GM12878 (cell line): Measurements from ENCODE around the gene ST7. TPM values are rescaled to one million over a fixed set of nuclear protein-coding genes. Genes with fewer than 3 reads are reported as not detected.
A peak's percentile ranks its signal among the peaks of the same experiment; 100 is the strongest.

Experiments used
- BHLHE40 ChIP-seq, 2 experiments: fragments of 450-650 bp in 1 of 2; IDR thresholded peaks; 2 replicates each; pipeline ENCODE4 v1.6.1; 2011 to 2017; ENCODE audit warnings: low read depth in 2 of 2, borderline replicate concordance in 1 of 2, improper control_type of control experiment in 1 of 2, low read length in 1 of 2, mild to moderate bottlenecking in 1 of 2
- BRCA1 ChIP-seq: IDR thresholded peaks from 2 replicates; pipeline ENCODE4 v1.6.1; 2011; ENCODE audit warnings: low read depth, low read length, improper control_type of control experiment
- CHD4 ChIP-seq: fragments of 200-600 bp; sonication (generic); IDR thresholded peaks from 2 replicates; pipeline ENCODE4 v1.6.1; 2016; ENCODE audit warnings: mild to moderate bottlenecking
- ESRRA ChIP-seq: IDR thresholded peaks from 2 replicates; pipeline ENCODE4 v1.6.1; 2012; ENCODE audit warnings: mild to moderate bottlenecking, low read length, improper control_type of control experiment
- HDAC2 ChIP-seq: fragments of 200-600 bp; sonication (generic); IDR thresholded peaks from 2 replicates; pipeline ENCODE4 v1.6.1; 2017
- KLF5 ChIP-seq: fragments of 450-650 bp; IDR thresholded peaks from 2 replicates; pipeline ENCODE4 v1.6.1; 2014; ENCODE audit warnings: mild to moderate bottlenecking; ENCODE audit not compliant: partially characterized antibody
- LARP7 ChIP-seq: fragments of 450-650 bp; IDR thresholded peaks from 2 replicates; pipeline ENCODE4 v1.6.1; 2017; ENCODE audit warnings: mild to moderate bottlenecking
- MTA2 ChIP-seq: fragments of 450-650 bp; IDR thresholded peaks from 2 replicates; pipeline ENCODE4 v1.6.1; 2016; ENCODE audit warnings: low read depth, mild to moderate bottlenecking, moderate library complexity
- NFYA ChIP-seq: IDR thresholded peaks from 2 replicates; pipeline ENCODE4 v1.6.1; 2011; ENCODE audit warnings: low read depth, mild to moderate bottlenecking, low read length, improper control_type of control experiment, borderline replicate concordance
- PAX8 ChIP-seq: fragments of 450-650 bp; IDR thresholded peaks from 2 replicates; pipeline ENCODE4 v1.6.1; 2017; ENCODE audit warnings: mild to moderate bottlenecking, moderate library complexity
- POLR2AphosphoS5 ChIP-seq: IDR thresholded peaks from 2 replicates; pipeline ENCODE4 v1.6.1; 2011; ENCODE audit warnings: mild to moderate bottlenecking, low read length, inconsistent platforms
- RELA ChIP-seq: fragments of 450-650 bp; IDR thresholded peaks from 2 replicates; pipeline ENCODE4 v1.8.0; 2014; ENCODE audit warnings: borderline replicate concordance; ENCODE audit not compliant: partially characterized antibody
- RFX5 ChIP-seq: IDR thresholded peaks from 2 replicates; pipeline ENCODE4 v1.6.1; 2011; ENCODE audit warnings: low read depth, low read length, improper control_type of control experiment
- SIX5 ChIP-seq: IDR thresholded peaks from 2 replicates; pipeline ENCODE4 v1.6.1; 2011; ENCODE audit warnings: mild to moderate bottlenecking, low read depth, low read length, moderate library complexity; ENCODE audit not compliant: severe bottlenecking
- SMARCA5 ChIP-seq: fragments of 450-650 bp; IDR thresholded peaks from 2 replicates; pipeline ENCODE4 v1.6.1; 2017; ENCODE audit warnings: mild to moderate bottlenecking
- STAT1 ChIP-seq: fragments of 450-650 bp; conservative IDR thresholded peaks from 2 replicates; pipeline ENCODE4 v1.6.1; 2014; ENCODE audit warnings: antibody characterized with exemption, mild to moderate bottlenecking
- TBL1XR1 ChIP-seq: IDR thresholded peaks from 2 replicates; pipeline ENCODE4 v1.6.1; 2012; ENCODE audit warnings: low read depth, low read length, improper control_type of control experiment
- TCF3 ChIP-seq: IDR thresholded peaks from 2 replicates; pipeline ENCODE4 v1.6.1; 2012; ENCODE audit warnings: low read depth, mild to moderate bottlenecking, low read length, borderline replicate concordance; ENCODE audit not compliant: insufficient read depth
- polyA plus RNA-seq, 11 experiments: library from polyadenylated mRNA; depleted of rRNA in 4 of 11; unstranded in 6 of 11; stranded (reverse) in 5 of 11; fragments of >200 nt; fragmentation: Nextera tagmentation in 4 of 11; fragmentation: Illumina TruSeq in 1 of 11; extraction: Ambion mirVana in 4 of 11; extraction: Trizol in 1 of 11; gene quantifications; 1 replicate in 1 of 11; 2 replicates in 10 of 11; pipeline versions ENCODE4 v1.2.1 to v1.2.3, GENCODE V29; 2011 to 2016; ENCODE audit warnings: inconsistent platforms in 2 of 11, missing spikeins in 2 of 11, low read depth in 1 of 11
- total RNA-seq, 4 experiments: library from RNA; depleted of rRNA in 3 of 4; stranded (reverse); fragments of >200 nt in 3 of 4; fragmentation: Illumina TruSeq in 1 of 4; extraction: Trizol in 1 of 4; gene quantifications; 2 replicates each; pipeline versions ENCODE4 v1.2.1 to v1.2.3, GENCODE V29; 2013 to 2021
- TF ChIP-seq, protein P1 (sequence below): fragments of 450-650 bp; IDR thresholded peaks from 2 replicates; pipeline ENCODE4 v1.6.1; 2018; ENCODE audit warnings: mild to moderate bottlenecking, low read depth, moderate library complexity; ENCODE audit not compliant: partially characterized antibody
- TF ChIP-seq, protein P2 (sequence below): IDR thresholded peaks from 2 replicates; pipeline ENCODE4 v1.6.1; 2012; ENCODE audit warnings: low read depth, low read length, improper control_type of control experiment
- TF ChIP-seq, protein P3 (sequence below): fragments of 450-650 bp; IDR thresholded peaks from 2 replicates; pipeline ENCODE4 v1.6.1; 2018; ENCODE audit warnings: borderline replicate concordance, mild to moderate bottlenecking; ENCODE audit not compliant: partially characterized antibody
- TF ChIP-seq, protein P4 (sequence below): fragments of 450-650 bp; IDR thresholded peaks from 2 replicates; pipeline ENCODE4 v1.6.1; 2016; ENCODE audit warnings: mild to moderate bottlenecking
- TF ChIP-seq, protein P5 (sequence below): IDR thresholded peaks from 2 replicates; pipeline ENCODE4 v1.6.1; 2012; ENCODE audit warnings: low read depth, low read length, improper control_type of control experiment

Gene ST7
- total and polyA plus RNA-seq, 10 of the 15 experiments (the other 5 are each of a cell fraction or from before 2014, with no cell fraction given) = 27.7 to 76.4 (median 53.6) TPM

DNA sequence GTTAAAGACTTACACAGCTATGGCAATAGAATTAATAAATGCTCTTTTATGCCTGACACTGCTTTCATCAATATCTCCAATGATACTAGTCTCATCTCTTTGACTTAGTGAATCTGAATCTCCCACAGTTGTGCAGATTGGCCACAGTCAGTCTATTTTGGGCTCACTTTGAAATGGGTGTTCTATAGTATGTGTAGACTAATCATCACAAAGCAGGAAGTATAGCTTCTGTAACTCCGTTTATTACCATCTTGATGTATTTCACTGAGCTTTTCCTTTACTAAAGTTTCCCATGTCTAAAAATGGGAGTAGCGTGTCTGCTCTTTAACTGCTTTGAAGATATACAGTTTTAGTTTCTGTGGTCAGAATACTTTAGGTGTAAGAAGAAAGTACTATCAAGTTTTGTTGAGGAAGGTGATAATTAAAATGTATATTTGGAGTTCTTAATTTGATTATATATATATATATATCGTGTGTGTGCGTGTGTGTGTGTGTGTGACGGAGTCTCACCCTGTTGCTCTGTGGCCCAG is 70.1 kb downstream of the ST7 start (continued):
- TF ChIP-seq, protein P1, sequence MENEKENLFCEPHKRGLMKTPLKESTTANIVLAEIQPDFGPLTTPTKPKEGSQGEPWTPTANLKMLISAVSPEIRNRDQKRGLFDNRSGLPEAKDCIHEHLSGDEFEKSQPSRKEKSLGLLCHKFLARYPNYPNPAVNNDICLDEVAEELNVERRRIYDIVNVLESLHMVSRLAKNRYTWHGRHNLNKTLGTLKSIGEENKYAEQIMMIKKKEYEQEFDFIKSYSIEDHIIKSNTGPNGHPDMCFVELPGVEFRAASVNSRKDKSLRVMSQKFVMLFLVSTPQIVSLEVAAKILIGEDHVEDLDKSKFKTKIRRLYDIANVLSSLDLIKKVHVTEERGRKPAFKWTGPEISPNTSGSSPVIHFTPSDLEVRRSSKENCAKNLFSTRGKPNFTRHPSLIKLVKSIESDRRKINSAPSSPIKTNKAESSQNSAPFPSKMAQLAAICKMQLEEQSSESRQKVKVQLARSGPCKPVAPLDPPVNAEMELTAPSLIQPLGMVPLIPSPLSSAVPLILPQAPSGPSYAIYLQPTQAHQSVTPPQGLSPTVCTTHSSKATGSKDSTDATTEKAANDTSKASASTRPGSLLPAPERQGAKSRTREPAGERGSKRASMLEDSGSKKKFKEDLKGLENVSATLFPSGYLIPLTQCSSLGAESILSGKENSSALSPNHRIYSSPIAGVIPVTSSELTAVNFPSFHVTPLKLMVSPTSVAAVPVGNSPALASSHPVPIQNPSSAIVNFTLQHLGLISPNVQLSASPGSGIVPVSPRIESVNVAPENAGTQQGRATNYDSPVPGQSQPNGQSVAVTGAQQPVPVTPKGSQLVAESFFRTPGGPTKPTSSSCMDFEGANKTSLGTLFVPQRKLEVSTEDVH = no peak
- TF ChIP-seq LARP7 (no peak), RELA (no peak), POLR2AphosphoS5 (no peak), SIX5 (no peak), HDAC2 (no peak), SMARCA5 (no peak), BHLHE40 (IDR thresholded peaks at IDR 0.05; ENCODE audit: borderline replicate concordance in 1 of 2, low read depth in 2 of 2, low read length in 1 of 2) (no peak), TCF3 (no peak), MTA2 (peak; percentile 27; the same call in 1 of the 2 replicates), CHD4 (no peak), STAT1 (no peak), KLF5 (no peak), RFX5 (no peak), BRCA1 (no peak), ESRRA (no peak), NFYA (no peak), TBL1XR1 (no peak), PAX8 (no peak)
- TF ChIP-seq, protein P2, sequence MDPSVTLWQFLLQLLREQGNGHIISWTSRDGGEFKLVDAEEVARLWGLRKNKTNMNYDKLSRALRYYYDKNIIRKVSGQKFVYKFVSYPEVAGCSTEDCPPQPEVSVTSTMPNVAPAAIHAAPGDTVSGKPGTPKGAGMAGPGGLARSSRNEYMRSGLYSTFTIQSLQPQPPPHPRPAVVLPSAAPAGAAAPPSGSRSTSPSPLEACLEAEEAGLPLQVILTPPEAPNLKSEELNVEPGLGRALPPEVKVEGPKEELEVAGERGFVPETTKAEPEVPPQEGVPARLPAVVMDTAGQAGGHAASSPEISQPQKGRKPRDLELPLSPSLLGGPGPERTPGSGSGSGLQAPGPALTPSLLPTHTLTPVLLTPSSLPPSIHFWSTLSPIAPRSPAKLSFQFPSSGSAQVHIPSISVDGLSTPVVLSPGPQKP = no peak
- TF ChIP-seq, protein P3, sequence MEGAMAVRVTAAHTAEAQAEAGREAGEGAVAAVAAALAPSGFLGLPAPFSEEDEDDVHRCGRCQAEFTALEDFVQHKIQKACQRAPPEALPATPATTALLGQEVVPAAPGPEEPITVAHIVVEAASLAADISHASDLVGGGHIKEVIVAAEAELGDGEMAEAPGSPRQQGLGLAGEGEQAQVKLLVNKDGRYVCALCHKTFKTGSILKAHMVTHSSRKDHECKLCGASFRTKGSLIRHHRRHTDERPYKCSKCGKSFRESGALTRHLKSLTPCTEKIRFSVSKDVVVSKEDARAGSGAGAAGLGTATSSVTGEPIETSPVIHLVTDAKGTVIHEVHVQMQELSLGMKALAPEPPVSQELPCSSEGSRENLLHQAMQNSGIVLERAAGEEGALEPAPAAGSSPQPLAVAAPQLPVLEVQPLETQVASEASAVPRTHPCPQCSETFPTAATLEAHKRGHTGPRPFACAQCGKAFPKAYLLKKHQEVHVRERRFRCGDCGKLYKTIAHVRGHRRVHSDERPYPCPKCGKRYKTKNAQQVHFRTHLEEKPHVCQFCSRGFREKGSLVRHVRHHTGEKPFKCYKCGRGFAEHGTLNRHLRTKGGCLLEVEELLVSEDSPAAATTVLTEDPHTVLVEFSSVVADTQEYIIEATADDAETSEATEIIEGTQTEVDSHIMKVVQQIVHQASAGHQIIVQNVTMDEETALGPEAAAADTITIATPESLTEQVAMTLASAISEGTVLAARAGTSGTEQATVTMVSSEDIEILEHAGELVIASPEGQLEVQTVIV = no peak
- TF ChIP-seq, protein P4, sequence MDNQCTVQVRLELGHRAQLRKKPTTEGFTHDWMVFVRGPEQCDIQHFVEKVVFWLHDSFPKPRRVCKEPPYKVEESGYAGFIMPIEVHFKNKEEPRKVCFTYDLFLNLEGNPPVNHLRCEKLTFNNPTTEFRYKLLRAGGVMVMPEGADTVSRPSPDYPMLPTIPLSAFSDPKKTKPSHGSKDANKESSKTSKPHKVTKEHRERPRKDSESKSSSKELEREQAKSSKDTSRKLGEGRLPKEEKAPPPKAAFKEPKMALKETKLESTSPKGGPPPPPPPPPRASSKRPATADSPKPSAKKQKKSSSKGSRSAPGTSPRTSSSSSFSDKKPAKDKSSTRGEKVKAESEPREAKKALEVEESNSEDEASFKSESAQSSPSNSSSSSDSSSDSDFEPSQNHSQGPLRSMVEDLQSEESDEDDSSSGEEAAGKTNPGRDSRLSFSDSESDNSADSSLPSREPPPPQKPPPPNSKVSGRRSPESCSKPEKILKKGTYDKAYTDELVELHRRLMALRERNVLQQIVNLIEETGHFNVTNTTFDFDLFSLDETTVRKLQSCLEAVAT = 0 out of 2 replicates have a peak, but pooled peaks have one; percentile 33
- TF ChIP-seq, protein P5, sequence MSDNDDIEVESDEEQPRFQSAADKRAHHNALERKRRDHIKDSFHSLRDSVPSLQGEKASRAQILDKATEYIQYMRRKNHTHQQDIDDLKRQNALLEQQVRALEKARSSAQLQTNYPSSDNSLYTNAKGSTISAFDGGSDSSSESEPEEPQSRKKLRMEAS = no peak
